Measurements from ENCODE around the gene GCC2. TPM values are rescaled to one million over a fixed set of nuclear protein-coding genes. Genes with fewer than 3 reads are reported as not detected.

Gene GCC2
- polyA plus RNA-seq, 1 donor from 2014 or later: 23.6 TPM

- no peaks in the 10 kb centered on the region for H4K20me1 ChIP-seq (ENCODE audit: insufficient read depth)
- H3K79me2 ChIP-seq (replicated peaks; ENCODE audit: insufficient read depth, low read length): peaks cover 11% of the 10 kb centered on the region
- no peak overlapping the region for H3K4me3 ChIP-seq (ENCODE audit: low read length)
- H2AFZ ChIP-seq (ENCODE audit: low read depth, low read length): no peak overlapping the region
- H3K9me3 ChIP-seq (ENCODE audit: low read length): no peaks in the 10 kb centered on the region
- no peak overlapping the region for H3K27ac ChIP-seq (ENCODE audit: low read length)
- no peaks in the 10 kb centered on the region for H3K9me2 ChIP-seq (ENCODE audit: insufficient read depth, low read length)
- H3F3A ChIP-seq (ENCODE audit: insufficient read depth, low read length, poor library complexity, severe bottlenecking): no peaks in the 10 kb centered on the region
- no peak overlapping the region for H3K4me2 ChIP-seq (ENCODE audit: low read length)
- no peak for TF ChIP-seq EP300 (conservative IDR thresholded peaks at IDR 0.05; ENCODE audit: poor library complexity, severe bottlenecking)
- TF ChIP-seq TAF1 (IDR thresholded peaks at IDR 0.05; ENCODE audit: low read depth): no peak
- TF ChIP-seq MXI1 (conservative IDR thresholded peaks at IDR 0.05; ENCODE audit: poor library complexity, severe bottlenecking): no peak
- no peak for TF ChIP-seq RAD21 (conservative IDR thresholded peaks at IDR 0.05)
- TF ChIP-seq SMC3 (conservative IDR thresholded peaks at IDR 0.05; ENCODE audit: poor library complexity): no peak
- TF ChIP-seq CTCF (IDR thresholded peaks at IDR 0.05; ENCODE audit: poor library complexity, severe bottlenecking): no peak
- TF ChIP-seq POLR2AphosphoS5 (IDR thresholded peaks at IDR 0.05): no peak
- no peak for TF ChIP-seq EZH2 (IDR thresholded peaks at IDR 0.05; ENCODE audit: borderline replicate concordance, insufficient read depth, low read length, poor library complexity, severe bottlenecking)
- no peak for TF ChIP-seq REST (IDR thresholded peaks at IDR 0.05; ENCODE audit: borderline replicate concordance)
- no peaks in the 10 kb centered on the region for H3K27me3 ChIP-seq (ENCODE audit: insufficient read depth, low read depth, low read length)
- peaks cover 20% of the 10 kb centered on the region for H3K36me3 ChIP-seq (ENCODE audit: insufficient read depth, low read length)
- H3K9ac ChIP-seq (ENCODE audit: low read length): no peak overlapping the region
These were observed 10.4 kb downstream of the GCC2 start for GRCh38 chr2:108459441-108459840.

- Histone ChIP-seq H3K27ac (ENCODE audit: low read length) (no peak overlapping the region), H4K20me1 (ENCODE audit: insufficient read depth) (no peaks in the 10 kb centered on the region), H3K4me3 (ENCODE audit: low read length) (no peak overlapping the region), H3K79me2 (replicated peaks; ENCODE audit: insufficient read depth, low read length) (peaks cover 11% of the 10 kb centered on the region), H3K36me3 (ENCODE audit: insufficient read depth, low read length) (peaks cover 18% of the 10 kb centered on the region), H2AFZ (ENCODE audit: low read depth, low read length) (no peak overlapping the region), H3K4me2 (ENCODE audit: low read length) (no peak overlapping the region), H3K27me3 (ENCODE audit: insufficient read depth, low read depth, low read length) (no peaks in the 10 kb centered on the region), H3F3A (ENCODE audit: insufficient read depth, low read length, poor library complexity, severe bottlenecking) (no peaks in the 10 kb centered on the region), H3K9ac (ENCODE audit: low read length) (no peak overlapping the region), H3K9me2 (ENCODE audit: insufficient read depth, low read length) (no peaks in the 10 kb centered on the region), H3K9me3 (ENCODE audit: low read length) (no peaks in the 10 kb centered on the region)
- TF ChIP-seq CTCF (IDR thresholded peaks at IDR 0.05; ENCODE audit: poor library complexity, severe bottlenecking) (no peak), EZH2 (IDR thresholded peaks at IDR 0.05; ENCODE audit: borderline replicate concordance, insufficient read depth, low read length, poor library complexity, severe bottlenecking) (no peak), REST (IDR thresholded peaks at IDR 0.05; ENCODE audit: borderline replicate concordance) (no peak), MXI1 (conservative IDR thresholded peaks at IDR 0.05; ENCODE audit: poor library complexity, severe bottlenecking) (no peak), POLR2AphosphoS5 (IDR thresholded peaks at IDR 0.05) (no peak), SMC3 (conservative IDR thresholded peaks at IDR 0.05; ENCODE audit: poor library complexity) (no peak)
These were observed 11.5 kb downstream of the GCC2 start for GRCh38 chr2:108460345-108461037.

Measured in neural cell (in vitro differentiated cells).